IPS DF 4.7 (cell line): Measurements from ENCODE around the gene PPP1R15B.

Source experiments
- DNase-seq: peaks from one replicate; pipeline ENCODE4 v3.0.0-alpha.2; 2013; ENCODE audit warnings: low spot score; ENCODE audit errors: extremely low read depth

PPP1R15B gene

DNA sequence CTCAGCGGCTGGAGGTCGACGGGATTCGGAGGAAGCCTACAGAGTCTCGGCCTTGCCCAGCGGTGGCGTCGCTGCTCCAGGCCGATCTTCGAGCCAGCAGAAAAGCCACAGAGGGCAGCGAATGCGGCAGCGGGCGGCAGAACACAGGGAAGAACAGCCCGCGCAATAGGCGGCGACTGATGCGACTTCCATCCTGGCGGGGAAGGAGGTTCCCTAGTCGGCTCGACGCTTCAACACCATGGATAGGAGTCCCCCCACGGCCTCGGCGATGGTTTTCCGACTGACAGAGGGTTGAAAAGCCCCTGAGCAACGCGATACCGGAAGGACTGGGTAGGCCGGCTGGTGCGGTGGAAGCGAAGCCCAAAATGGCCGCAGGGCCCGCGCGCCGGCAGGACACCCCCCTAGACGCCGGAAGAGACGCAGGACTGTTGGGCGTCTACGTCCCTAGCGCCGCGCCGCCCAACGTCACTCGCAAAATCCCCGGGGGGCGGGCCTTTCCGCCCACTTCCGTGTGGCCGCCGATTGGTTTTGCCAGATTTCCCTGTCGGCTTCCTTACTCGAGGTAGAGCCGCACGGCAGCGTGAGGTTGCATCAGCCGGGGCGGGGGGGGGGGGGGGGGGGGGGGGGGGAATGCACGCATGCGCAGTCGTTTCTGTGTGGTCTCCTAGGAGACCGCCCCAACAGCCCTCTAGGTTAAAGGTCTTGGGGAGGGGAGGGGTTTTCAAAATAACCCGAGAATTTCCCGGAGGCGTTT is at the start of gene PPP1R15B:
Gene PPP1R15B (minus strand): TSS at position 367 of the 754 bp plus-strand sequence. CDS start 406 bp downstream, outside the sequence.
- peak; percentile 87 for DNase-seq

DNA sequence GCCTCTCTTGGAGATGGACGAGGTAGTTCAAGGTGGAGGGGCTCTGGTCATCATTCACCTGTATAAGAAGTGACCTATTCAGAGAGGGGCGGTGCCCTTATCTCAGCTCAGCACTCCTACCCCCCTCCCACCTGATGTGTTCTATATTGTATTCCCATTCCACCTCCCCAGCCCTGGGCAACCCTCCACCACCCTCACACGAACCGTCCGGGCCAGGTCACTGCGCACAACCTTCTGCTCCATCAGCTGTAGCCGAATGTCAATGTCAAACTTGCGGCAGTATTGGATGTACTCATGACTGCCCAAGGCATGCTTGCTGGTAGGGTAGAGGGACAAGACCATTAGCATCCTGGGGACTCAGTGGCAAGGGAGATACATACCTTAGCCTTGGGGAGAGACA is 48.7 kb upstream of the PPP1R15B start:
- no peak for DNase-seq

DNA sequence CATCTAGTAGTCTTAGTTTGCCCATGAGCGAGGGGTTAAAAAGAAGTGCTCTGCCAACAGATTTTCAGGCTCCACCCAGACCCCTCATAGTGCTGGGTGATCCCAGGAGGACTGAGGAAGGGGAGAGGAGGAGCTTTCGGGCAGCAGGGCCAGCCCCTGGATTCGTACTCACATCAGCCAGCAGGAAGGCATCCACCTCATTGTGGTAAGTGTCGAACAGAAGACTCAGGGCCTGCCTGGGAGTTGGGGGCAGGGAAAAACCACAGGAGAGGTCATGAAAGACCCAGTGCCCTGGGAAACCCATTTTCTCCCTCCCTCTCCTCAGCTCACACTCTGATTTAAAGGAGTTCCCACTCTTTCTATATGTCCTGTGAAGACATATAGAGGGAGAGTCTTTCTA is 48.1 kb upstream of the PPP1R15B start:
- DNase-seq = no peak

DNA sequence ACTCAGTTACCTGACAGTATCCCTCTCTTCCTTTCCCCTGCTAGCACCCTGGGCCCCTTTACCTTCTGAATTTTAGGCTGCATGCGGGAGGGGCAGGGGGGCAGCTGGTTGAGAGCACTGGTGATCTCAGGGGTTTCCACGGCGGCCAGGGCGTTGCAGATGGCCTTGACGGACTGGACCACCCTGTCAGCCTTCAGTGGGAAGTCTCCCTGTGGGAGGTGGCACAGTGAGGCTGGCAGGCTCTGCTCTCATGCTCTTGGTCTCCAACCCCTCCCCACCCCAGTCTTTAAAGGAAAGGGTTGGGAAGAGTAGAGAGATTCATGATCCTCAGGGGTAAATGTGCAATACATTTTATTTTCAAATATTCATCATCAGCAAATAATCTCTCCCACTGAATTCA is 46.0 kb upstream of the PPP1R15B start:
- no peak for DNase-seq

DNA sequence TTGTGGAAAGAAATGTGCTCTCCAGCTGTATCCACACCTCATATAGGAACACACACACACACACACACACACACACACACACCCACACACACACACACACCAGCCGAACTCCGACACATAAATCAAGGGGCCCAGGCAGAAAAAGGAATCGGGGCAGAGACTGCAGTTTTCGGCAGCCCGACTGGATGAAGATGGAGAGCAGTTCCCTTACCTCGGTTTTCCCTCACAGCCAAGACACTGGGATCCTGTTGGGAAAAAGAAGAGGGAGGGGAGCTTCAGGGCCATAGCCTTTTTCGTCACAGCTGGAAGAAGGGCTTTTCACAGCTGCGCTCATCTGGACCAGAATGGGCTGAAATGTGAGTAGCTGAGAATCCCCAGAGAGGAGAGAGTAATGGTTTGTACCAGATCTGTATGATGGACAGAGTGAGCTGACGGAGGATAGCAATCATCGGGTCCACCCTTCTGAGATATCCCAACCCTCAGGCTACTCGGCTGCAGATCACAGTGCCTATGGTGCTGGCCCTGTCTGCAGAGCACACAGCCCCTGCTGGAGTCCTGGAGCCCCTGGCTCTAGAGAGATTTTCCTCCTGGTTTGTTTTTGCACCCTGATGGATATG is 45.3 kb upstream of the PPP1R15B start:
- no peak for DNase-seq

DNA sequence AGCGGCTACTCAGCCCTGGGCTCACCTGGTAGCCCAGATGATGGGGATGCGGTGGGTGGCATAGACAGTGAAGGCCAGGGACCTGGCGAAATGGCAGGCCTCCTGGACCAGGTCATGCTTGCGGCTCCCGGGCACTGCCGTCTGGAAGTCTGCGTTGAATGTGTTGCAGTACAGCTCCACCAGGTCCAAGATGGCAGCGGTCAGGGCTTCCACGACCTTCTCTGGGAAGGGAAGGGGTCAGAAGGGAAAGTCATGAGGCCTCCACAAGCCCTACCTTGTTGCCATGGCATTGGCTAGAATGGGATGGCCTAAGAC is 44.2 kb upstream of the PPP1R15B start:
- DNase-seq = no peak

DNA sequence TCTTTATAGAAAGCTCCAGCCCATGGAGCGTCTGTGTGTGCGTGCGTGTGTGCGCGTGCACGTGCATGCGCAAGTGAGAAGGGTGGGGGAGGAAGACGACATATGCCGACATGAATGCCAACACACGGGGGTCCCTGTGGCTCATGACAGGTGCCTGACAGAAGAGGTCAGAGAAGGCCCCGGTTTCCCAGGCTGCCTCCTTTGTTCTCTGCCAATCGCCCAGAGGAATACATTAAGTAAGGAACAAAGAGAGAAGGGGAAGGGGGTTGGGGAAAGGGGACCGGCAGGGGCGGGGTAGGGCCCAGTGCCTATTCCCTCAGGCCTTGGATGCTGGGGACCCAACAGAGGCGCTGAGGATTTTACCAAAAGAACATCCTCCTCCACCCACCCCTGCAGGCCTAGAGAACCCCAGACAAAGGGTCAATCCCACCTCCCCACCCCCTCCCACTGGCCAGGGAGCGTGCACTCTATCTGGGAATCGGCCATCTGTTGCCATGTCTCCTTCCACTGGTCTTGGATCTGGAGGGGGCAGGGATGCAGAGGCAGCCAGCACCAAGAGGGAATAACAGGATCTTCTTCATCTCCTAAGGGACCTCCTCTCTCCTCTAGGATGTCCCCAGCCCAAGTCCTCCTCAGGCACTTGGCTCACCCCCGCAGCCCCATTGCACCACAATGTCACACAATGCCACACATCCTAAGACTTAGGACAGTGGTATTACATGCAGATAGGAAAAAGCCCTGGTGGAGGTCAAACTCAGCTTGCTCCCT is 43.6 kb upstream of the PPP1R15B start:
- no peak for DNase-seq

DNA sequence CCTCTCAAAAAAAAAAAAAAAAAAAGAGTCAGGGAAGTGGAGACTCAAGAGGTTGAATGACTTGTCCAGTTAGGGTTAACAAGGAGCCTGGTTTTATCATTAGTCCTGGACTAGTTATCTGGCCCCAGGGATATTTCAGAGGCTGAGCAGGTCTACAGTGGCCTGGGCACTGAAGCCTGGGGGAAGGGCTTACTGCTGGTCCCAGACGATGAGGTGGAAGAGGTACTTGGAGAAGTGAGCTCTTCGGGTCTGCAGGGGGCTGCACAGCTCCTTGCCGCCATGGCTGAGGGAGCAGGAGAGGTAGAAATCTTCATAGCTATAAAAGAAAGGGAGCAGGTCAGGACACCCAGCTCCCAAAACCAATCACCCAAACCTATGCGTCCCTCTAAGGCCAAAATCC is 42.9 kb upstream of the PPP1R15B start:
- DNase-seq = no peak

DNA sequence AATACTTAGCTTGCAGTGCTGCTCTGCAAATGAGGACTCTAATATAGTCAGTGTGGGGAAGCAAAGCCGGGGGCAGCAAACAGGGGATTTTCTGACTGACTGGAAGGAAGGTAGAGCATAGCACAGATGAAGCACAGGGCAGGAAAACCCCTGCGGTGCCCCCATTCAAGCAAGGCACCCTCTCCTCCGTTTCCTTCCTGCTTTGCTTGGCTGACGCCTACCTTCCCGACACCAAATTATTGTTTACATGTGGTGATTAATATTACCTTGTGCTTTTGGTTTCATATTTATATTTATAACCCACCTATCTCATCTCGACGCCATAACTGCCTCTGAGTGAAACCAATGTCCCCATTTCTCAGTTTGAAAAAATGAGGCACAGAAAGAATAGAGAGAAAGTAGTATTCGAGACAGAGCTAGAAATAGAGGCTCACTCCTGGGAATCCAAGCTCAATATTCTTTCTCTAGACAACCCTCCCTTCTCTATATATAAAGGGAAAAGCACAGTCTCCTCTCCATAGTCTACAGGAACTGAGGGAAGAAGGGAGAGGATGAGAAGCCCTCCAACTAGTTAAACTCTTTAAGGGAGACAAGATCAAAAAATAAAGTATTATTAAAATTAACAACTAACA is 41.6 kb upstream of the PPP1R15B start:
- no peak for DNase-seq

DNA sequence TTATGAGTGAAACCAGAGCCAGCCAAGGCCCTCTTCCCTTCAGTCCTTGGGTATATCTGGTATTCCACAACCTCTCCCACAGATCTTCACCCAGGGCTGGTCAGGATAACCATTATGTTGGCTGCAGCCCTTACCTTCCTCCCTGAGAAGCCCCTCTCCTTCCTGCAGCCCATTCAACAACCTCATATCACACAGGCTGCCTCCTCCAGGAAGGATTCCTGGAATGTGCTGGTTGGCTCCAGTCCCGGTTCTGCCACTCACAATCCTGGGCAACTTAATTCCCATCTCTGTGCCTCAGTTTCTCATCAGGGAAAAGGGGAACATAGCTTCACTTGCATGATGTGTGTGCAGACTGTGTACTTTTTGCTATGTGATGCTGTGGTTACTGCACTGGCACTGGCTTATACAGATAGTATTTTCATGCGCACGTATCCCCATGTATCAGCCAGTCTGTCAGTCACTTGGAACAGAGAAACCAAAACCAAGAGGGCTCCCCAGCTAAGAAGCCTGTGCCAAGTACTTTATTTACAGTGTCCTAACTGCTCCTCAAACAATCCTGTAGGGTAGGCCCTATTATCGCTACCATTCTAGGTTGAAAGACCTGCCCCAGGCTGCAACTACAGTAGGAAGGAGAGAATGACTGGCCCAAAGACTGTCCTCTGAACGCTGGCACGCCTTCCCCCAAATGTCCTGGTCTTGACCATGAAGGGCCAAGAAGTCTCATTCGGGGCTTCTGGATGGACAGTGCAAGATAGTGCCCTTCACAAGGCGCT is 39.9 kb upstream of the PPP1R15B start:
- DNase-seq = no peak

DNA sequence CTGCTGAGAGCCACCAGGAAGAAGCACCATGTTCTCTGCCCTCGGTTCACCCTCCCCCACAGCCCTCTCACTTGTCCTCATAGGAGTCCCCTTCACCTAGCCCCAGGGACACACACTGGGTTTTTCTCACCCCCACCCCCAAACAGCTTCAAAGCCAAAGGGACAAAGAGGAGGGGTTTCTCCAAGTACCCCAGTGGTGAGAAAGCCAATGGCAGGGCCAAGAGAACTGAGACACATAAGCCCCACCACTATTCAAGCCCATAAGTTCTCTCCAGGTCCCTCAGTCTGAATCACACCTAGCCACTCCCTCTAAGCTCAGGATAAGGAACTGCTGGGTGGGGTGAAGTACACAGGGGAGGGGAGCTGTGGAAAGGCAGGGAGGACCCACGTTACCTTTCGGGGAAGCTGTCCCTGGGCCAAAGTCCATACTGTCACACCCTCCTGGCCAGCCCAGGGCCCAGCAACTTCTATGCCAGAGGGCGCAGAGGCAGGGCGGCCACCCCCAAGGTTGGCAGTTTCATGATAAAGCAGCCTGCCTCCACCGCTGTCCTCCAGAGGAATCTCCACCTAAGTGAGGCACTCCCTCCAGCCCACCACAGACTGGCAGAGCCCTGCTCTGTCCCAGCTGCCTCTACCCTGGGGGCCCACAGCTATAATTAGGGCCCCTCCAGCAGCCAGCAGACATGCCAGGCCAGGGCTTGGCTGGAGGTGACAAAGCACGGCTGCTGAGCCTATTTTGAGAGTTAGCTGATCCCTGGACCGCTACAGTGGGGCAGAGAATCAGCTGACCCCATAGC is 39.0 kb upstream of the PPP1R15B start:
- DNase-seq = no peak

DNA sequence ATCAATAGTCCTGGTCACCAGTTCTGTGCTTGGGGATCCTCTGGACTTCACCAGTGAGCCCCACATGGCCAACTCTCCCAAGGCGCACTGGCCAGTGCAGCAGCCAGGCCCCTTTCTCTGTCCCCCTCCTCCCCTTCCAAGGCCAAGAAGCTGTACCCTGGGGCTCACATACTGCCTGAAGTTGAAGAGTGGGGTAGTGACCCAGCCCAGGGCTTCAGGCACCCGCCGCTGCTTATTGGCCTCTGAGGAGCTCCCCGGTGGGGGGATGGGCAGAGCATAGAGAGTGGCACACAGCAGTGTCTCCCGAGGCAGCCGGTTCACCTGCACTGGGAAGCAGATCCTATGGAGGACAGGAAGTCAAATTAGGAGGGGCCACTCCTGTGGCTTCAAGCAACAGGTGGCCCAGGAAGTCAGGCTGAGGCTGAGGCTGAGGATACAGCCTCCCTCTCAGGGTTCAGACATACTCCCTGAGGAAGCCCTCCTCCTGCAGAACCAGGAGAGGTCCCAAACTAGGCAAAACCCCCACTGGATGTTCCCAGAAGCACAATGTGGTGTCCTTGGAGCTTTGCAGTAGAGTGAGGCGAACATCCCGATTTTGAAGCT is 38.2 kb upstream of the PPP1R15B start:
- DNase-seq = no peak

DNA sequence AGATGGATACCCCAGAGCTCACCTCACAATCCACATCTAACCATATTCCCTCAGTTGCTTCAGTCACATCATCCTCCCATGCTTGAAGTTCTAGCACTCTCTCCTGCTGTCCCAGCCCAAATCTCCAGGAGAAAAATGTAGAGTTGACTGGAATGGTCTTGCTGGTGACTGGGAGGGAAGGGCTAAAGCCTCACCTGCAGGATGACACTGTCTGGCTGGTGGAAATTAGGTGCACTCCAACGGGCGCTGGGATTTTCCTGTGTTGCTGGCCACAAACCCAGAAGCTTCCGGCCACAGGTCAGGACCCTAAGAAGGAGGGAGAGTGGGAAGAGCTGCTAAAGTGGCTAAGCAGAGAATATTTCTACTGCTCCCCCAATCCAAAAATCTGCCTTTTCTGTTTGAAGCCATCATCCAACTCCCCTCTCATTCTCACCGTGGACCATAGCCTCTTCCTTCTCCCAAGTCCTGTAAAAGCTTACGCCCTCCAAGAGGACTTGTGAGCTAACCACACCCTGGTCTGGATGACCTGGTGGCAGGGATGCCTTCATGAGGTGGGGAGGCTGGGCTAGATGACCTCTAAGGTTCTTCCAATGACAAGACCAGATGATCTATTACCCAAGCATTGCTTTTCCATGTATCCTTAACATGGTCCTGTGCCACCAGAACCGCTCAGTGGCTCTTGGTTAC is 37.5 kb upstream of the PPP1R15B start:
- no peak for DNase-seq

DNA sequence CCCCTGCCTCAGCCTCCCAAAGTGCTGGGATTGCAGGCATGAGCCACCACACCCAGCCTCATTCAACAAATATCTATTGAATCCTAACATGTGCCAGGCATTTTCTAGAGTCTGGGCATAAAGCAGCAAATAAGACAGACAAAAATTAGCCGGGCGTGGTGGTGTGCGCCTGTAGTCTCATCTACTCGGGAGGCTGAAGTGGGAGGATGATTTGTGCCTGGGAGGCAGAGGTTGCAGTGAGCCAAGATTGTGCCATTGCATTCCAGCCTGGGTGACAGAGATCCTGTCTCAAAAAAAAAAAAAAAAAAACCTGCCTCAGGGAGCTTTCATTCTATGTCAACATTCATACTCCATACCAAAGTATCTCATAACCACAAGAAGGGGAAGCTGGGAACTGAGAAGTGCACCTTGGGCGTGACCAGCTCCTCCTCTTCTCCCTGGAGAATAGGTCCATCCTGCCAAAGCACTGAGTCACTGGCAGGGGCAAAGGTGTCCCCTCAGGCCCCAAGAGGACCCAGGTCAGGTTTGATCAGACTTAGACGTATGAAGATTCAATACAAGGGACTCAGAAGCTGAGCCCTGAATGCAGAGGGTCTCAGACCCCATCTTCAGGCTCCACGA is 36.8 kb upstream of the PPP1R15B start:
- no peak for DNase-seq

DNA sequence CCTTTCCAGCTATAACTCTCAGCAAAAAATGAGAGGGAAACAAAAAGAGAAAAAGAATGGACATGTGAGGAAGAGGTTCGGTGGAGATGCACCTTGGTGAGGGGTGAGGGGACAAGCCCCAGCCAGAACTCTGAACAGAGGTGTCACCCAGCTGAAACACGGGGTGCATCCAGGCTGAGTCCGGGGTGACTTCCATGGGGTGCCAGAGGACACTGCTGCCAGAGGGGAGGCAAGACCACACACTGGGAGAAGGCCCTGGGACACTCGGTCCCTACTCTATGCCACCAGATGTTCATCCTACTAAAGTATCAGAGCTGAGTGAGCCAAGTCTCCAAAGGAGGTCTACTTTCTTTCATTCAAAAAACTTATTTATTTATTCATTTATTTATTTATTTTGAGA is 36.1 kb upstream of the PPP1R15B start:
- DNase-seq = no peak

DNA sequence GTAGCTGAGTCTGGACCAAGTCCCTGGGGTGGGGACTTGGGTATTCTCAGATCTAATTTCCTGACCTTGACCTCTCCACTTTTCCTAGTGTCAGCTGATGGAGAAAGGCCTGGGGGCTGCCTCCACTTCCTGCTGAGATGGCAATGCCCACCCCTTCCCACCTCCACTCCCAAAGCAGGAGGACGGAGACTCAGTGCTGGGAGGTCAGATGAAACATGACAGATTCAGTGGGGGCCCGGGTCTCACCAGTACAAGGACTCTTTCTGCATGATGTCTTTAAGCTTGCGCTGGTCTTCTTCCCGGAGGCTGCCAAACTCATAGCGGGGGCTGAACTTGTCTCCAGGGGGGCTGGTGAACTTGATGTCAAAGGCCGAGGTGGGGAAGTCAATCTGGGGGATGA is 35.6 kb upstream of the PPP1R15B start:
- no peak for DNase-seq

DNA sequence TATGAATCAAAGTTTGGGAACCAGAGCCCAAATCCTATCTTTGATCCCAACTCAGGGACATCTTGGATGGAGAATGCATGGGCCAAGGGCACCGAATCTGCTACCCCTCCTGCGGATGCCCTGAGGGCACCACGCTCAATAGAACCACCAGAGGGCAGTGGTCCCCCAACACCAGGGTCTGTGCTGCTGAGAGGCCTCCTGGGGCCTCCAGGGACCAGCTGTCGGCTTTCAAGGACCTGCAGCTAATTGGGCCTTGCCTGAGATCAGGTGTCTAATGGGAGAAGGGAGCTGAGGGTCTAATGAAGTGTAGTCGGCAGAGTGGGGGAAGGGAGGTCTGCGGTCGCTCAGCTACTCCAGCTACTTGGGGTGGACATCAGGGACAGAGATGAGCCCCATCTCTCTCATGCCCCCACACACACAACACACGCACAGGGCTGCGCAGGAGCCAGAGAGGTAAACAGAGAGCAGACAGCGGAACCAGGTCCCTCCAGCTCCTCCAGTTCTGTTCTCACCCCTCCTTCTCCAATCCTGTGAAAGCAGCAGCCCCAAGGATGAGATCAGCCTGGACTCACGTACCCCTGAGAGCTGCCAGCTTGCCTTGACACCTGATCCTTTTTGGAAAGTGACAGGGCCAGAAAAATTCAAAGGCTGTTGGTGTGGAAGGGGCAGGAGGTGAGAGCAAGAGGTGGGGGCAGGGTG is 34.9 kb upstream of the PPP1R15B start:
- DNase-seq = peak; percentile 53

DNA sequence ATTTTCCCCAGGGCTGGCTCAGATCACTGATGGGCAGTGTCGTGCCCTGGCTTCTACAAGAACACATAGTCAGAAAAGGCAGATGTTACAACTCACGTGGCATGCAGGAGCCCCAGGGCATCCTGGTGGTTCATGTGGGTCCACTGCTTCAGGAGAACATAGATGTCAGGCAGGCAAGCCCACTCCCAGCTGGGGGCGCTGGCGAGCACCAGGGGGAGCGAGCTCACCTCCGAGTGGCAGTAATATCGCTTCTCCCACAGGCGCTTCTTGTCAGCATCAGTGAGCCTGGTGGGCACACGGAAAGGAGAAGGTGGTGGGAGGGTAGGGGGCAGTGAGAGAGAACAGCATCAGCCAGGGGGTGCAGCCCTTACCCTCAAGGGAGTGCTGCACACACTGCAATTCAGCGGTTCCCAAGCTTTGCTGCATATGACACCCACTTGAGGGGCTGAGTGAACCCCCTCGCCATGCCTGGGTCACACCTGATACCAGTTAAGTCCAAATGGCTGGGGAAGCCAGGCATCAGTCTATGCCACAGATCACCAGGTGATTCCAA is 34.3 kb upstream of the PPP1R15B start:
- no peak for DNase-seq
